Measurements from ENCODE around the gene THRSP. TPM values are rescaled to one million over a fixed set of nuclear protein-coding genes. Genes with fewer than 3 reads are reported as not detected.
A peak's percentile ranks its signal among the peaks of the same experiment; 100 is the strongest.

Gene THRSP
- total RNA-seq, 2 experiments from 2014 or later = not detected

DNA sequence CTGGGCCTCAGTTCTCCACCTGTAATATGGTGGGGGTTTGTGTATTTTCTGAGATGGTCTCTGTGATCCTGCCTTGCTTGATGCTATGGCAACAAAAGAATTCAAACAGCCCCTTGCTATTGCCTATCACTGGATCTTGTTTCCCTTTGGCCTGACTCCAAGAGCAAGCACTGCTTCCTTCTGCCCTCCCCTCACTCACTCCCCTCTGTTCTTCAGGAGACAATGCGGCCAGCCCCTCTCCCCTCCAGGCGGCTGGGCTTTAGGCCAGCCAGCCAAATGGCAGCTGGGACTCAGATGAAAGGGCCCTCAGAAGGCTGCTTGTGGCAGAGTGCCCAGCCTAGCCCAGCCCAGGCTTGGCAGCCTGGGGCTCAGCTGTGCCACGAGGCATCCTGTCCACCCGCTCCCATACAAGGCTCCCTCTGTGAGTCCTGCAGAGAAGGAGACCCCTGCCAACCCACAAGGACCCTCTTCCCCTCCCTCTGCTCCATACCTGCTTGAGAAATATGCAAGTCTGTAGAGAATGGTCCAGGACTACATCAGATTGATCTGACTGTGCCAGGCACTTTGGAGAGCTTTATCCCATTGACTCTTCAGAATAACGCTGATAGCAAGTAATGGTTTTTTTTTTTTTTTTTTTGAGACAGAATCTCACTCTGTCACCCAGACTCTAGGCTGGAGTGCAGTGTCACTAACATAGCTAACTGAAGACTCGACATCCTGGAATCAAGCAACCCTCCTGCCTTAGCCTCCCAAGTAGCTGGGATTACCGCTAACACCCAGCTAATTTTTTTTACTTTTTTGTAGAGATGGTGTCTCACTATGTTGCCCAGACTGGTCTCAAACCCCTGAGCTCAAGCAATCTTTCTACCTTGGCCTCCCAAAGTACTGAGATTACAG is 33.0 kb upstream of the THRSP start:
- ATAC-seq = no peak
- POLR2A ChIA-PET = no interaction called here

DNA sequence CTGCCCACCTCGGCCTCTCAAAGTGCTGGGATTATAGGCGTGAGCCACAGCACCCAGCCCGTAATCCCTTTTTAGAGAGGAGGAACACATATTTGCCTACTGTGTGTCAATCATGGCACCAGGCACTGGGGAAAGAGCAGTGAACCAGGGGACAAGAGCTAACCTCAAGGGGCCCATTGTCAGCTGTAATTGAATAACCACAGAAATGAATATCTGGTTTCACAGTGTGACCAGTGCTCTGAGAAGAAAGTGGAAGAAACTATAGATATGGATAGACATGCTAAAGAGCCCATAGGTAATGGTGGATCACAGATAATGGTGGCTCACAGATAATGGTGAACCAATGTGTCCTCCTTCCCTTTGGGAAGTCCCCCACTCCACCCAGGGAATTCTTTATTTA is 32.0 kb upstream of the THRSP start:
- Mint-ChIP-seq H3K9me3 (ENCODE audit: insufficient read depth) (no peaks in the 10 kb centered on the region), H3K27me3 (ENCODE audit: low read depth) (peaks cover 2% of the 10 kb centered on the region), H3K27ac (no peak overlapping the region), H3K36me3 (ENCODE audit: low read depth) (no peaks in the 10 kb centered on the region), H3K4me3 (no peak overlapping the region), H3K4me1 (ENCODE audit: low read depth) (no peaks in the 10 kb centered on the region)
- POLR2A ChIA-PET = no interaction called here
- CTCF ChIA-PET = interaction anchor here (2.1 kb wide), 1 partner anchor 14 kb away, joined by 5 read pairs; no protein-coding TSS in a partner anchor
- ATAC-seq (no peak), DNase-seq (no peak)

More for the DNA sequence above, 33.0 kb upstream of the THRSP start:
- no peak overlapping the region for H3K27ac Mint-ChIP-seq
- no peaks in the 10 kb centered on the region for H3K36me3 Mint-ChIP-seq (ENCODE audit: low read depth)
- CTCF ChIA-PET = interaction anchor here (2.1 kb wide), 1 partner anchor 15 kb away, joined by 5 read pairs; no protein-coding TSS in a partner anchor
- peaks cover 2% of the 10 kb centered on the region for H3K27me3 Mint-ChIP-seq (ENCODE audit: low read depth)
- no peaks in the 10 kb centered on the region for H3K4me1 Mint-ChIP-seq (ENCODE audit: low read depth)
- H3K9me3 Mint-ChIP-seq (ENCODE audit: insufficient read depth) = no peaks in the 10 kb centered on the region
- H3K4me3 Mint-ChIP-seq = no peak overlapping the region
- no peak for DNase-seq

DNA sequence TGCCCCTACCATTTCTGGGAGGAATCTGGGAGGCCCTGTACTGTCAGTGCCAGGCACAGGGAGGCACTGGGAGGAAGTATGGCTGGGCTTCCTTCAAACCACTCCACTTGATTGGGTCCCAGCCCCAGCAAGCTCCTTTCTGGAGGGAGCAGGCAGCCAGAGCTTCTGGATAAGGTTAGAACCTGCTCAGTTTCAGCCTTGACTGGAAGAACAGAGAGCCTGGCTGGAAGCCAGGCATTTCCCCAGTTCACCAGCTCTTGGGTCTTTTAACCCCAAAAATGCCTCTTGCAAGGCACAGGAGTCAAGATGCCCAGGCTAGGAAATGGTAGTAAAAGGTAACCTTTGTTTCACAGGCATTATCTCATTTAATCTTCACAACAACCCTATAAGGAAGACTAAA is 31.6 kb upstream of the THRSP start:
- peaks cover 2% of the 10 kb centered on the region for H3K27me3 Mint-ChIP-seq (ENCODE audit: low read depth)
- POLR2A ChIA-PET = no interaction called here

DNA sequence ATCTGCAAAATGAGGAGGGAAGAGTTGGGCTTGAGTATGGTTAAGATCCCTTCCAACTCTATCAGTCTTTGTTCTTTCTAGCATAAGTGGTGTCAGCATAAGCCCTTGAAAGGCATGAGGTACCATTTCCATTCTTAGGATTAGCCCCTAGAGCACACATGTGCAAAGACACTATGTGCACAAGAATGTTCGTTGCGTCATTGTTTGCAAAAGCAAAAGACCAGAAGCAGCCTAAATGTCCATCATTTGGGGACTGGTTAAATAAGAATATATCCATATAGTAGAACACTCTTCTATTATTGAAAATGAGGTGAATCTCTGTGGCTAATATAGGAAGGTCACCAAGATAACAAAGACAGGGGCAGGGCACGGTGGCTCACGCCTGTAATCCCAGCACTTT is 30.6 kb upstream of the THRSP start:
- Mint-ChIP-seq H3K36me3 (ENCODE audit: low read depth) (no peaks in the 10 kb centered on the region), H3K4me1 (ENCODE audit: low read depth) (no peaks in the 10 kb centered on the region), H3K9me3 (ENCODE audit: insufficient read depth) (no peaks in the 10 kb centered on the region), H3K27me3 (ENCODE audit: low read depth) (peaks cover 2% of the 10 kb centered on the region), H3K27ac (no peak overlapping the region), H3K4me3 (no peak overlapping the region)
- ChIA-PET CTCF (no interaction called here), POLR2A (no interaction called here)
- no peak for DNase-seq
- ATAC-seq = no peak

More for the DNA sequence above, 31.6 kb upstream of the THRSP start:
- H3K4me1 Mint-ChIP-seq (ENCODE audit: low read depth) = no peaks in the 10 kb centered on the region
- no peak overlapping the region for H3K27ac Mint-ChIP-seq
- H3K36me3 Mint-ChIP-seq (ENCODE audit: low read depth) = no peaks in the 10 kb centered on the region
- CTCF ChIA-PET = interaction anchor here (2.1 kb wide), 1 partner anchor 14 kb away, joined by 5 read pairs; no protein-coding TSS in a partner anchor
- H3K4me3 Mint-ChIP-seq = no peak overlapping the region
- no peak for ATAC-seq
- H3K9me3 Mint-ChIP-seq (ENCODE audit: insufficient read depth) = no peaks in the 10 kb centered on the region
- no peak for DNase-seq

DNA sequence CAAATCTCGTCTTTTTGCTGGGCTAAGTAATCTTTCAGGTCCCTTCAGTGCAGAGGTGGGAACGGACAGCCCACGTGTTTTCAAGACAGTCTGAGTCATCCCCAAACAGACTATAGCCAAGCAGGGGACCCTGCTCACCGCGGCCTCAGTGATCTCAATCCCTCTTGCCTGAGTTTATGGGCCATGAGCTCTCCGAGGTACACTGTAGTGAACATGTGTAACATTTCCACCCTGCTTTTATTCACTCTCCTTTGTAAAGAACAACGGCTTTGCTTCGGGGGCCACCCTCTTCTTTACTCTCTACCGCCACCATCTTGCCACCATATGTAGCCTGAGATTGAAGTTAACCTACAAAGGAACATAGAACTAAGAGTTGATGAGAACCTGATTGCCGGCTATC is 29.0 kb upstream of the THRSP start:
- H3K27ac Mint-ChIP-seq = no peak overlapping the region
- CTCF ChIA-PET = interaction anchor here (4.6 kb wide), 1 partner anchor 11 kb away, joined by 17 read pairs; no protein-coding TSS in a partner anchor
- ATAC-seq (no peak), DNase-seq (no peak)
- peaks cover 5% of the 10 kb centered on the region for H3K4me1 Mint-ChIP-seq (ENCODE audit: low read depth)
- no peaks in the 10 kb centered on the region for H3K9me3 Mint-ChIP-seq (ENCODE audit: insufficient read depth)
- POLR2A ChIA-PET = no interaction called here
- no peak overlapping the region for H3K4me3 Mint-ChIP-seq
- H3K27me3 Mint-ChIP-seq (ENCODE audit: low read depth) = peaks cover 2% of the 10 kb centered on the region
- no peaks in the 10 kb centered on the region for H3K36me3 Mint-ChIP-seq (ENCODE audit: low read depth)

DNA sequence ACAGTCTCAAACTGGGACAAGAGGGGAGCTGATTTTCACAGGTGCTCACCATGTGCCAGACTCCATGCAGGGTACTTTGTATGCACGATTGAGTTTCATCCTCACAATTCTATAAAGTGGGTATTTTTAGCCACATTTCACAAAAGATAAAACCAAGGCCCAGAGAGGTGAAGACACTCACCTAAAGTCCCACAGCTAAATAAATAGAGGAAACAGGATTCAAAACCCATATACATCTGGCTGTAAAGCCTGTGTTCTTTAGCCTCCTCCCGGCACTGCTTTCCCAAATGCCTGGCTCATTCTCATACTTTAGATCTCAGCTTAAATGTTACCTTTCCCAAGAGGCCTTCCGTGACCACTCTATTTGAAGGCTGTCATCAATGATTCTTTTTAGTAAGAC is 27.3 kb upstream of the THRSP start:
- Mint-ChIP-seq H3K9me3 (ENCODE audit: insufficient read depth) (no peaks in the 10 kb centered on the region), H3K36me3 (ENCODE audit: low read depth) (no peaks in the 10 kb centered on the region), H3K4me3 (no peak overlapping the region), H3K27me3 (ENCODE audit: low read depth) (no peaks in the 10 kb centered on the region), H3K4me1 (ENCODE audit: low read depth) (peaks cover 16% of the 10 kb centered on the region), H3K27ac (no peak overlapping the region)
- POLR2A ChIA-PET = no interaction called here
- CTCF ChIA-PET = interaction anchor here (4.6 kb wide), 1 partner anchor 9 kb away, joined by 17 read pairs; no protein-coding TSS in a partner anchor
- no peak for ATAC-seq
- DNase-seq = no peak

DNA sequence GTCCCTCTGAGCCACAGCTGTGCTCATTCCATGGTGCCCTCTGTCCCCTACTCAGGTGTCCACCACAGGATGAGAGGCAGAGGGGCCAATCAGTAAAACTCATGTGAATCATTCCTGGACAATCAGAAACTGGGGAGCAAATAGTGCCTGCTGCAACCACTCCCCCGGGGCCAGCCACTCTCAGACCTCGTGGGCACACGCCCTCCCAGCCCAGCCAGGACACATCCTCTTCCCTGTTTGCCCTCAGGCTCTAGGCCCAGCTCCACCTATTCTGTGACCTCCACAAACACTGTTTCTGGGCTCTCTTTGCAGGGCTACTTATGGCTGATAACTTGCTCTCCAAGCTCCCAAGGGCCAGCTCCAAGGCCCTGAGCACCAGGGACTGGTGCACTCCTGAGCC is 26.6 kb upstream of the THRSP start:
- H3K9me3 Mint-ChIP-seq (ENCODE audit: insufficient read depth) = no peaks in the 10 kb centered on the region
- POLR2A ChIA-PET = interaction anchor here (1.5 kb wide), 1 partner anchor 102 kb away, joined by 3 read pairs; the partner anchor contains the start of gene ALG8

DNA sequence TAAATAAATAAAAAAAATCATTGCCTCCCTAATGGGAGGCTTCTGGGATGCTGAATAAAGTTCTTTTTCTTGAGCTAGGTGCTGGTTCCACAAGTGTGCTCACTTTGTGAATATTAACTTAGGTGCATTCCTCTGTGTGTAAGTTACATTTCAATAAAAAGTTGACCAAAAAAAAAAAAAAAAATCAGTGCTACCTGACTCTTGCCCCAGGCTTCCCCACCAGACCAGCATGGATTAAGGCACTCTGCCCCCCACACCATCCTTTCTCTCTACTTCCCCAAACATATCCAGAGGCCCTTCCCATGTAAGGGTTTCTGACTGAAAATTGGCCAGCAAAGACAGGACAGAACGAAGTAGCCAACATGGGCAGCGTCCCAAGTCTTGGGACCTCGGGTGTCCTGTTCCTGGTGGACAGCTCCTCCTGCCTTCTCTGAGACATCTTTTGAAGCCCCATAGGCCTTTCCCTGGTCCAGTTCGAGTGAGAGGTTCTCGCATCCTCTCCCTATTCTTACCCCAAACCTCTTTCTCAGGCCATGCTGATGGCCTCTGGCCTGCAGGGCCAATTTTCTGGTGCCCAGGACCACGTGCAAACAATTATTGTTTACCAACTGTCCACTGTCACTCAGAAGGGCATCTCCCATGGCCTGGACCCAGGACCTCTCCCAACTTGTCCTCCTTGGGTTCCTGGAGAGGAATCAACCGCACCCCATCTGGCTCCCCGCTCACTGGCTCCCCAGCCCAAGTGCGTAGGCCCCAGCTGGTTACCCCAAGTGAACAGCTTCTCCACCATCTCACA is 25.6 kb upstream of the THRSP start:
- Mint-ChIP-seq H3K27me3 (ENCODE audit: low read depth) (no peaks in the 10 kb centered on the region), H3K4me1 (ENCODE audit: low read depth) (peaks cover 16% of the 10 kb centered on the region), H3K9me3 (ENCODE audit: insufficient read depth) (no peaks in the 10 kb centered on the region), H3K27ac (no peak overlapping the region), H3K36me3 (ENCODE audit: low read depth) (no peaks in the 10 kb centered on the region), H3K4me3 (no peak overlapping the region)
- CTCF ChIA-PET = interaction anchor here (4.6 kb wide), 1 partner anchor 8 kb away, joined by 17 read pairs; no protein-coding TSS in a partner anchor
- POLR2A ChIA-PET = interaction anchor here (1.5 kb wide), 1 partner anchor 101 kb away, joined by 3 read pairs; the partner anchor contains the start of gene ALG8
- DNase-seq (no peak), ATAC-seq (no peak)

More for the DNA sequence above, 26.6 kb upstream of the THRSP start:
- CTCF ChIA-PET = interaction anchor here (4.6 kb wide), 1 partner anchor 9 kb away, joined by 17 read pairs; no protein-coding TSS in a partner anchor
- no peaks in the 10 kb centered on the region for H3K27me3 Mint-ChIP-seq (ENCODE audit: low read depth)
- peaks cover 16% of the 10 kb centered on the region for H3K4me1 Mint-ChIP-seq (ENCODE audit: low read depth)
- H3K4me3 Mint-ChIP-seq = no peak overlapping the region
- no peak for ATAC-seq
- no peaks in the 10 kb centered on the region for H3K36me3 Mint-ChIP-seq (ENCODE audit: low read depth)
- no peak for DNase-seq
- H3K27ac Mint-ChIP-seq = no peak overlapping the region

DNA sequence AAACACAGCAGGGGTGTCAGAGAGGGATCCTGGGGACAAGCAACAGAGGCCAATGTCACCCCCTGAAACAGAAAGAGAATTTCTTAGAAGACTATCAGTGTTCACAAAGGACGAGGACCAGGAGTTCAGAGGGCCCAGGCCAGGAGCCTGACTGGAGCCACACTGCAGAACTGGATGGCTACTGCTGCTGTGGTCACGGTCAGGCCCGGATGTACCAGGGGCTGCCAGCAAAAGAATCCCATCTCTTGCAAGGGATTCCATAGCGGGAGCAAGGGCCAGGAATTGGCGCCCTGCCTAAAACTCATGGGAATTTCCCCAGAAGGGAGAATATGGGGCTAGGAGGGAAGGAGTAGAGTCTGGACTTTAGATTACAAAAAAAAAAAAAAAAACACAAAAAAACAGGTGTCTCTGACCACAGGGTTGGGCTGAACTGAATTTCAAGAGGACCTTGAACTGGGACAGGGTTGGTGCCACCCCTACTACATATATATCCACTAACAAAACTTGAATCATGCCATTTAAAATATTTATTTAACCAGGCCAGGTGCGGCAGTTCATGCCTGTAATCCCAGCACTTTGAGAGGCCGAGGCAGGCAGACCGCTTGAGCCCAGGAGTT is 24.9 kb upstream of the THRSP start:
- ATAC-seq = no peak
- Mint-ChIP-seq H3K36me3 (ENCODE audit: low read depth) (no peaks in the 10 kb centered on the region), H3K9me3 (ENCODE audit: insufficient read depth) (no peaks in the 10 kb centered on the region), H3K4me3 (no peak overlapping the region), H3K27ac (no peak overlapping the region), H3K4me1 (ENCODE audit: low read depth) (peaks cover 16% of the 10 kb centered on the region), H3K27me3 (ENCODE audit: low read depth) (no peaks in the 10 kb centered on the region)
- ChIA-PET POLR2A (interaction anchor here (1.2 to 1.5 kb wide), 2 partner anchors 44 to 101 kb away, joined by 3 to 5 read pairs; partner anchors contain the start of gene ALG8), CTCF (interaction anchor here (1.4 kb wide), 1 partner anchor 525 kb away, joined by 4 read pairs; no protein-coding TSS in a partner anchor)
- no peak for DNase-seq

DNA sequence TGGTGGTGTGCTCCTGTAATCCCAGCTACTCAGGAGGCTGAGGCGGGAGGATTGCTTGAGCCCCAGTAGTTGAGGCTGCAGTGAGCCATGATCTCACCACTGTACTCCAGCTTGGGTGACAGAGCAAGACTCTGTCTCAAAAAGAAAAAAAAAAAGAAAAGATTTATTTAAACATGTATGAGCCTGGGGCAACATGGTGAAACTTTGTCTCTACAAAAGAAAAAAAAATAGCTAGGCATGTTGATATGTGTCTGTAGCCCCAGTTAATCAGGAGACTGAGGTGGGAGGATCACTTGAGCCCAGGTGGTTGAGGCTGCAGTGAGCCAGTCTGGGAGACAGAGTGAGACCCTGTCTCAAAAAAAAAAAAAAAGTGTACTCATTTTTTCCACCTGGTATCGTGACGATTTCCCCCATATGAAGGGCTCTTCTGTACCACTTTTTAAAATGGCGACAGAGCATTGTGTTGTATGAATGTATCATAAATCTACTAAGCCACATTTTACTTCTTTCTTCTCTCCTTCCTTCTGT is 24.2 kb upstream of the THRSP start:
- H3K27ac Mint-ChIP-seq = peak overlapping the region; percentile 83
- ATAC-seq (peak; percentile 34), DNase-seq (no peak)
- H3K9me3 Mint-ChIP-seq (ENCODE audit: insufficient read depth) = no peaks in the 10 kb centered on the region
- ChIA-PET CTCF (interaction anchor here (0.9 to 1.4 kb wide), 2 partner anchors 9 to 525 kb away, joined by 3 to 4 read pairs; no protein-coding TSS in a partner anchor), POLR2A (interaction anchor here (0.6 to 1.2 kb wide), 2 partner anchors 41 to 44 kb away, joined by 3 to 5 read pairs; no protein-coding TSS in a partner anchor)
- H3K36me3 Mint-ChIP-seq (ENCODE audit: low read depth) = no peaks in the 10 kb centered on the region
- no peaks in the 10 kb centered on the region for H3K27me3 Mint-ChIP-seq (ENCODE audit: low read depth)
- peaks cover 16% of the 10 kb centered on the region for H3K4me1 Mint-ChIP-seq (ENCODE audit: low read depth)
- no peak overlapping the region for H3K4me3 Mint-ChIP-seq
